Activated T-cell treated with anti-CD3 and anti-CD28 coated beads for 4 hours (primary cell): ENCODE results near the gene CLN6.
"Not testable (repeated sequence)": the region's sequence is repeated elsewhere in the genome, so short reads cannot be mapped to it uniquely, and the experiment has no call there.

Experiments
- DNase-seq: peaks from one replicate; pipeline ENCODE4 v3.0.0-alpha.2; 2020

The CLN6 gene

GRCh38 chr15:68221530-68222431 lies 7.7 kb downstream of the CLN6 start:
- DNase-seq: not testable (repeated sequence)

- DNase-seq: no peak
Measured at GRCh38 chr15:68220967-68221366, 8.6 kb downstream of the CLN6 start.

GRCh38 chr15:68220489-68220888 lies 9.0 kb downstream of the CLN6 start:
- no peak for DNase-seq

GRCh38 chr15:68218847-68219798 lies 10.4 kb downstream of the CLN6 start:
- no peak for DNase-seq

GRCh38 chr15:68218331-68218730 lies 11.2 kb downstream of the CLN6 start:
- no peak for DNase-seq

GRCh38 chr15:68217341-68217740 lies 12.2 kb downstream of the CLN6 start:
- DNase-seq: no peak

GRCh38 chr15:68214838-68215254 lies 14.7 kb downstream of the CLN6 start:
- no peak for DNase-seq

- DNase-seq: no peak
Measured at GRCh38 chr15:68213991-68214837, 15.3 kb downstream of the CLN6 start.

GRCh38 chr15:68213491-68213845 lies 16.1 kb downstream of the CLN6 start:
- not testable (repeated sequence) for DNase-seq

- DNase-seq: no peak
Measured at GRCh38 chr15:68211656-68212320, 17.7 kb downstream of the CLN6 start.

GRCh38 chr15:68210821-68211655 lies 18.5 kb downstream of the CLN6 start:
- DNase-seq: peak; percentile 43

- no peak for DNase-seq
Measured at GRCh38 chr15:68210409-68210756, 19.1 kb downstream of the CLN6 start.

- DNase-seq: peak; percentile 14
Measured at GRCh38 chr15:68209735-68210408, 19.7 kb downstream of the CLN6 start.

- no peak for DNase-seq
Measured at GRCh38 chr15:68209272-68209671, 20.3 kb downstream of the CLN6 start.

- no peak for DNase-seq
Measured at GRCh38 chr15:68208636-68209240, 20.8 kb downstream of the CLN6 start.

GRCh38 chr15:68208136-68208535 lies 21.4 kb downstream of the CLN6 start:
- DNase-seq: no peak

- DNase-seq: no peak
Measured at GRCh38 chr15:68207176-68207935, 22.2 kb downstream of the CLN6 start.

GRCh38 chr15:68206711-68207151 lies 22.8 kb downstream of the CLN6 start:
- DNase-seq: no peak

GRCh38 chr15:68205954-68206539 lies 23.5 kb downstream of the CLN6 start:
- DNase-seq: no peak
